BJ (cell line): Measurements from ENCODE around the gene MRPL18. TPM values are rescaled to one million over a fixed set of nuclear protein-coding genes. Genes with fewer than 3 reads are reported as not detected.

ENCODE experiments used
- CTCF ChIA-PET: fragments of 350-600 bp; formaldehyde crosslinking; extraction: SDS; loops from one replicate; lab custom pipeline; 2021; ENCODE audit warnings: antibody characterized with exemption, inconsistent platforms; lab: Yijun Ruan, JAX
- POLR2A ChIA-PET: fragments of 300-600 bp; sonication (Branson Sonifier 250); formaldehyde crosslinking; extraction: SDS; loops from one replicate; lab custom pipeline; 2021; ENCODE audit warnings: antibody characterized with exemption; lab: Charles Lee
- DNase-seq: peaks from one replicate; pipeline ENCODE4 v3.0.0-alpha.2; 2011; ENCODE audit warnings: low read depth
- H3K27me3 ChIP-seq: 2 replicates; pipeline ENCODE4 v1.6.0; 2011; ENCODE audit warnings: low read length; ENCODE audit not compliant: control insufficient read depth, insufficient read depth
- H3K36me3 ChIP-seq: 2 replicates; pipeline ENCODE4 v1.5.1; 2011; ENCODE audit warnings: low read length; ENCODE audit not compliant: control insufficient read depth, insufficient read depth
- H3K4me3 ChIP-seq: 2 replicates; pipeline ENCODE4 v1.5.1; 2011; ENCODE audit warnings: low read depth, mild to moderate bottlenecking, control low read depth, low read length
- polyA plus RNA-seq: library from polyadenylated mRNA; depleted of rRNA; stranded (reverse); fragments of >200 nt; gene quantifications from 2 replicates; pipeline ENCODE4 v1.2.3, GENCODE V29; 2011
- TF ChIP-seq, protein P1 (sequence below): IDR thresholded peaks from 2 replicates; pipeline ENCODE4 v1.5.1; 2011; ENCODE audit warnings: low read depth, mild to moderate bottlenecking, control low read depth, inconsistent platforms, low read length, moderate library complexity; ENCODE audit not compliant: insufficient read depth

Gene MRPL18
- polyA plus RNA-seq, 1 experiment = 83.6 TPM

DNA sequence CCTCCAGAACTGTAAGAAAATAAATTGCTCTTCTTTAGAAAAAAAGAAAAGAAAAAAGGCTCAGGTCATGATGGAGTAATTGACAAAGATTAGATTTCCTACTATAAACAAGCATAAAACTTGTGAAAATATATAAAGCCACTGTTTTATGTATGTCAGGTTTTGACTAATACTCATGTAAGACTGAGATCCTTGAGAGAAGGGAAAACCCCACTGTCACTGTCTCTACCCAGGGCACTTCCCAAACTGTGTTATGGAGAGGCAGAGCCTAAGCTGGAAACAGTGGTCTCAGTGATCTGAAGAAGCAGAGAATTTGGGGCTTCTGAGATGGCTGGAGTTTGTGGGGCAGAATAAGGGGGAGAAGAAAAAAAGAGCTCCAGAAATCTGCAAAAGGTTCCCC is 20.8 kb upstream of the MRPL18 start:
- Histone ChIP-seq H3K36me3 (peaks cover under 1% of the 10 kb centered on the region), H3K27me3 (no peaks in the 10 kb centered on the region), H3K4me3 (no peak overlapping the region)
- TF ChIP-seq, protein P1, sequence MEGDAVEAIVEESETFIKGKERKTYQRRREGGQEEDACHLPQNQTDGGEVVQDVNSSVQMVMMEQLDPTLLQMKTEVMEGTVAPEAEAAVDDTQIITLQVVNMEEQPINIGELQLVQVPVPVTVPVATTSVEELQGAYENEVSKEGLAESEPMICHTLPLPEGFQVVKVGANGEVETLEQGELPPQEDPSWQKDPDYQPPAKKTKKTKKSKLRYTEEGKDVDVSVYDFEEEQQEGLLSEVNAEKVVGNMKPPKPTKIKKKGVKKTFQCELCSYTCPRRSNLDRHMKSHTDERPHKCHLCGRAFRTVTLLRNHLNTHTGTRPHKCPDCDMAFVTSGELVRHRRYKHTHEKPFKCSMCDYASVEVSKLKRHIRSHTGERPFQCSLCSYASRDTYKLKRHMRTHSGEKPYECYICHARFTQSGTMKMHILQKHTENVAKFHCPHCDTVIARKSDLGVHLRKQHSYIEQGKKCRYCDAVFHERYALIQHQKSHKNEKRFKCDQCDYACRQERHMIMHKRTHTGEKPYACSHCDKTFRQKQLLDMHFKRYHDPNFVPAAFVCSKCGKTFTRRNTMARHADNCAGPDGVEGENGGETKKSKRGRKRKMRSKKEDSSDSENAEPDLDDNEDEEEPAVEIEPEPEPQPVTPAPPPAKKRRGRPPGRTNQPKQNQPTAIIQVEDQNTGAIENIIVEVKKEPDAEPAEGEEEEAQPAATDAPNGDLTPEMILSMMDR = no peak
- ChIA-PET POLR2A (no interaction called here), CTCF (no interaction called here)
- no peak for DNase-seq

DNA sequence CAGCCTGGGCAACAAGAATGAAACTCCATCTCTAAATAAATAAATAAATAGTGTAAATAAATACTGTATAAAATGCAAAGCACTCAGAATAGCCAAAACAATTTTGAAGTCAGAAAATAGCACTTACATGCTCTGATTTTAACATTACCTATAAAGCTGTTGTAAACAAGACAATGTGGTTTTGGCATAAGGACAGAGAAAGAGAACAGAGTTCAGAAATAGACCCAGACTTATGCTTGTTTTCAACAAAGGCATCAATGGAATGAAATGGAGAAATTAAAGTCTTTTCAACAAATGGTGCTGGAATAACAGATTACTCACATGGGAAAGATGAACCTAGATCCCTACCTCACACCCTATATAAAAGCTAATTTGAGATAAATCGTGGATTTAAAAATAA is 18.1 kb upstream of the MRPL18 start:
- no peak for DNase-seq
- ChIA-PET POLR2A (no interaction called here), CTCF (interaction anchor here (0.6 to 1.1 kb wide), 2 partner anchors 15 to 147 kb away, joined by 3 read pairs; no protein-coding TSS in a partner anchor)
- no peaks in the 10 kb centered on the region; the same call in none of the 2 replicates for H3K36me3 ChIP-seq
- H3K4me3 ChIP-seq = no peak overlapping the region
- TF ChIP-seq, protein P1 = no peak
- no peaks in the 10 kb centered on the region for H3K27me3 ChIP-seq

DNA sequence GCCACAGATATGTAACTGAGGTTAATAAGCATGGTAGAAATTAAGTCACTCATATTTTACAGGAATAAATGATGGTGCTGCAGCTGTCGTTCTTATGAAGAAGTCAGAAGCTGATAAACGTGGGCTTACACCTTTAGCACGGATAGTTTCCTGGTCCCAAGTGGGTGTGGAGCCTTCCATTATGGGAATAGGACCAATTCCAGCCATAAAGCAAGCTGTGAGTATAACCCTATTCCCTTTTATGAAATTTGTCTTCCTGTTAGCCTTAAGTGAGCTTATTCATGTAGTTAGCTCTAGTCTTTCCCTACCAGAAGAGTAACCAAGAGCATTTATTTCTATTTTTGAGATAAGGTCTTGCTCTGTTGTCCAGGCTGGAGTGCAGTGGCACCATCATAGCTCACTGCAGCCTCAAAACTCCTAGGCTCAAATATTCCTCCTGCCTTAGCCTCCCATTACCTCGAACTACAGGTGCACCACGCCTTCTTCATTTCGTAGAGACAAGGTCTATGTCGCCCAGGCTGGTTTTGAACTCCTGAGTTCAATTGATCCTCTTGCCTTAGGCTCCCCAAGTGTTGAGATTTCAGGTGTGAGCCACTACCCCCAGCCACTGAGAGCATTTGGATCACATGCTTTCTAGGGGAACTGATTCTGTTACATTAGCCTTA is 12.9 kb upstream of the MRPL18 start:
- Histone ChIP-seq H3K36me3 (peaks cover 9% of the 10 kb centered on the region), H3K27me3 (no peaks in the 10 kb centered on the region), H3K4me3 (no peak overlapping the region)
- DNase-seq = no peak
- CTCF ChIA-PET = no interaction called here
- TF ChIP-seq, protein P1 = no peak
- POLR2A ChIA-PET = no interaction called here

DNA sequence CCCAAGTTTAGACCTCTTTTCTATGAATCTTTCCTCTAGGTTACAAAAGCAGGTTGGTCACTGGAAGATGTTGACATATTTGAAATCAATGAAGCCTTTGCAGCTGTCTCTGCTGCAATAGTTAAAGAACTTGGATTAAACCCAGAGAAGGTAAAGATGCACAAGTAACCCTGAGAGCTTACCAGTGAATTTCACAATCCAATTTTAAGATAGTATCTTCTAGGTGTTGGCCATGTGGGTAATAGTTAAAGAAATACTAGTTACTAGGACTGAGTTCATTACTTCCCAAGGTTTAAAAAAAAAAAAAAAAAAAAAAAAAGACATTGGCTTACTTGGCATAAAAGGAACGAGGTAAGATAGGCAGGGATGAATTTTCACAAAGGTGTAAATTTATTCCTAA is 12.1 kb upstream of the MRPL18 start:
- CTCF ChIA-PET = no interaction called here
- Histone ChIP-seq H3K36me3 (peaks cover 12% of the 10 kb centered on the region), H3K4me3 (no peak overlapping the region), H3K27me3 (no peaks in the 10 kb centered on the region)
- no peak for DNase-seq
- POLR2A ChIA-PET = no interaction called here
- TF ChIP-seq, protein P1 = no peak

DNA sequence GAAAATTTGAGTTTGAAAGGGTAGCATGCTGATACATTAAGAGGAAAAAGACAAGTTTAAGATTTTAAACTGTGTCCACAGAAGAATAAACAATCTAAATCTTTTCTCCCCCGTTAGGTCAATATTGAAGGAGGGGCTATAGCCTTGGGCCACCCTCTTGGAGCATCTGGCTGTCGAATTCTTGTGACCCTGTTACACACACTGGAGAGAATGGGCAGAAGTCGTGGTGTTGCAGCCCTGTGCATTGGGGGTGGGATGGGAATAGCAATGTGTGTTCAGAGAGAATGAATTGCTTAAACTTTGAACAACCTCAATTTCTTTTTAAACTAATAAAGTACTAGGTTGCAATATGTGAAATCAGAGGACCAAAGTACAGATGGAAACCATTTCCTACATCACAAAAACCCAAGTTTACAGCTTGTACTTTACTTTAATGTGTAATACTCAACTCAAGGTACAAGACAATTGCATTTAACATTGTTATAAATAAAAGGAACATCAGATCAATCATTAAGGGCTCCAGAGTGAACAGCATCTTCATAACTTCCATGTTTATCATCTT is 11.6 kb upstream of the MRPL18 start:
- CTCF ChIA-PET = no interaction called here
- POLR2A ChIA-PET = no interaction called here

More for the DNA sequence above, 11.6 kb upstream of the MRPL18 start:
- Histone ChIP-seq H3K4me3 (no peak overlapping the region), H3K27me3 (no peaks in the 10 kb centered on the region), H3K36me3 (peaks cover 15% of the 10 kb centered on the region)
- TF ChIP-seq, protein P1 = no peak
- DNase-seq = no peak
